Endothelial cell of umbilical vein (primary cell): ENCODE data around the gene MFN2. TPM values are rescaled to one million over a fixed set of nuclear protein-coding genes. Genes with fewer than 3 reads are reported as not detected.

Experiments
- BruUV-seq: library from RNA; stranded (reverse); fragments of 400-500 nt; replicated peaks from 2 replicates; lab custom pipeline; 2021; lab: Mats Ljungman, UMichigan
- CTCF ChIA-PET: fragments of 300-600, 350-600 bp; sonication (Branson Sonifier 250); formaldehyde crosslinking; loops from one replicate; lab custom pipeline; 2021; ENCODE audit warnings: antibody characterized with exemption, inconsistent platforms; lab: Charles Lee
- POLR2A ChIA-PET: fragments of 300-600, 350-600 bp; sonication (Branson Sonifier 250); formaldehyde crosslinking; loops from one replicate; lab custom pipeline; 2021; ENCODE audit warnings: antibody characterized with exemption, inconsistent platforms; lab: Charles Lee
- DNase-seq: peaks from one replicate; pipeline ENCODE4 v3.0.0-alpha.2; 2011; ENCODE audit warnings: low read depth, low spot score
- FAIRE-seq: peaks from 2 replicates; lab custom pipeline; 2011; peaks lifted over from hg19 to GRCh38; lab: Jason Lieb, UNC
- H2AFZ ChIP-seq: 2 replicates; pipeline ENCODE4 v1.6.0; 2012; ENCODE audit warnings: low read depth, low read length, control low read depth, inconsistent platforms
- H3K27ac ChIP-seq: 2 replicates; pipeline ENCODE4 v1.5.1; 2011; ENCODE audit warnings: low read depth, mild to moderate bottlenecking, control low read depth, low read length, moderate library complexity; ENCODE audit not compliant: insufficient read depth
- H3K27me3 ChIP-seq, 2 experiments: 2 replicates each; pipeline versions ENCODE4 v1.6.0 to v1.6.1; 2011; ENCODE audit warnings: low read length in 2 of 2, mixed read lengths in 1 of 2; ENCODE audit not compliant: control insufficient read depth in 2 of 2, insufficient read depth in 2 of 2
- H3K36me3 ChIP-seq, 2 experiments: 2 replicates in 1 of 2; 3 replicates in 1 of 2; pipeline ENCODE4 v1.5.1; 2011; ENCODE audit warnings: low read length in 2 of 2, mild to moderate bottlenecking in 1 of 2, moderate library complexity in 1 of 2; ENCODE audit not compliant: control insufficient read depth in 2 of 2, insufficient read depth in 2 of 2; ENCODE audit errors: extremely low read depth in 1 of 2
- H3K4me1 ChIP-seq: 3 replicates; pipeline ENCODE4 v1.5.1; 2011; ENCODE audit warnings: mild to moderate bottlenecking, low read length; ENCODE audit not compliant: control insufficient read depth, insufficient read depth; ENCODE audit errors: extremely low read depth
- H3K4me2 ChIP-seq: 2 replicates; pipeline ENCODE4 v1.6.1; 2011; ENCODE audit warnings: low read length, control low read depth, mixed read lengths; ENCODE audit not compliant: insufficient read depth
- H3K4me3 ChIP-seq, 3 experiments: fragments of 200-600 bp in 1 of 3; sonication (generic), shearing (Covaris generic) in 1 of 3; replicated peaks in 1 of 3; 2 replicates each; pipeline ENCODE4 v1.5.1; 2011 to 2016; ENCODE audit warnings: control low read depth in 3 of 3, low read length in 3 of 3, mild to moderate bottlenecking in 2 of 3, inconsistent platforms in 1 of 3, low read depth in 1 of 3, moderate library complexity in 1 of 3; ENCODE audit not compliant: insufficient read depth in 1 of 3
- H3K79me2 ChIP-seq: 2 replicates; pipeline ENCODE4 v1.6.0; 2012; ENCODE audit warnings: low read length, inconsistent platforms; ENCODE audit not compliant: control insufficient read depth, insufficient read depth
- H3K9ac ChIP-seq: replicated peaks from 2 replicates; pipeline ENCODE3; 2011; ENCODE audit warnings: low read length, control low read depth; ENCODE audit not compliant: insufficient read depth; ENCODE audit errors: extremely low read depth
- H3K9me1 ChIP-seq: replicated peaks from 3 replicates; pipeline ENCODE4 v1.6.0; 2011; ENCODE audit warnings: mild to moderate bottlenecking, low read length; ENCODE audit not compliant: control insufficient read depth, insufficient read depth; ENCODE audit errors: extremely low read depth
- H3K9me3 ChIP-seq: replicated peaks from 2 replicates; pipeline ENCODE4 v1.5.1; 2012; ENCODE audit warnings: low read length, inconsistent platforms; ENCODE audit not compliant: control insufficient read depth, insufficient read depth
- H4K20me1 ChIP-seq: replicated peaks from 2 replicates; pipeline ENCODE3; 2011; ENCODE audit warnings: mild to moderate bottlenecking, low read length; ENCODE audit not compliant: control insufficient read depth, insufficient read depth; ENCODE audit errors: extremely low read depth
- EZH2 ChIP-seq: IDR thresholded peaks from 2 replicates; pipeline ENCODE4 v1.6.1; 2012; ENCODE audit warnings: borderline replicate concordance, low read depth, mild to moderate bottlenecking, moderate library complexity, low read length, inconsistent platforms; ENCODE audit not compliant: severe bottlenecking
- FOS ChIP-seq: IDR thresholded peaks from 2 replicates; pipeline ENCODE4 v1.6.1; 2011; ENCODE audit warnings: mild to moderate bottlenecking, low read length, moderate library complexity, borderline replicate concordance; ENCODE audit not compliant: insufficient read depth
- GATA2 ChIP-seq: IDR thresholded peaks from 2 replicates; pipeline ENCODE4 v1.7.0; 2011; ENCODE audit warnings: low read depth, mild to moderate bottlenecking, moderate library complexity, mixed read lengths, low read length; ENCODE audit not compliant: insufficient read length, insufficient read depth
- JUN ChIP-seq: IDR thresholded peaks from 2 replicates; pipeline ENCODE4 v1.6.1; 2011; ENCODE audit warnings: borderline replicate concordance, low read depth; ENCODE audit not compliant: insufficient read length, insufficient read depth
- MAX ChIP-seq: IDR thresholded peaks from 2 replicates; pipeline ENCODE4 v1.6.1; 2011; ENCODE audit not compliant: insufficient read depth, insufficient read length
- MYC ChIP-seq: IDR thresholded peaks from one replicate; pipeline ENCODE4 v1.6.1; 2011; ENCODE audit warnings: mild to moderate bottlenecking, low read depth, low read length
- POLR2A ChIP-seq: IDR thresholded peaks from 2 replicates; pipeline ENCODE4 v1.6.1; 2012; ENCODE audit warnings: low read depth, mild to moderate bottlenecking, control low read depth, low read length
- POLR2AphosphoS5 ChIP-seq: IDR thresholded peaks from 2 replicates; pipeline ENCODE4 v1.6.1; 2012; ENCODE audit warnings: low read depth, mild to moderate bottlenecking, control low read depth, low read length, moderate library complexity; ENCODE audit not compliant: insufficient read depth
- dilution Hi-C: fragments of 300-500 bp; cut with MboI; formaldehyde crosslinking; loops from one replicate; pipeline ENCODE4 v1.15.0; 2019; ENCODE audit warnings: low sequenced_read_pairs; ENCODE audit not compliant: extremely low pct_ligation_motif_present
- intact Hi-C: fragments of 100-400 bp; cut with micrococcal nuclease; formaldehyde crosslinking; loops from one replicate; pipeline ENCODE4 v1.10.0; 2022
- polyA plus RNA-seq, 4 experiments: library from polyadenylated mRNA; depleted of rRNA in 3 of 4; stranded (reverse) in 3 of 4; unstranded in 1 of 4; fragments of >200 nt; gene quantifications; 2 replicates each; pipeline versions ENCODE4 v1.2.1 to v1.2.3, GENCODE V29; 2011 to 2012; ENCODE audit warnings: missing spikeins in 1 of 4
- total RNA-seq: library from RNA; stranded (reverse); gene quantifications from 2 replicates; pipeline ENCODE4 v1.2.3, GENCODE V29; 2021
- TF ChIP-seq, protein P1 (sequence below), 2 donors: IDR thresholded peaks; 1 replicate in 1 of 2; 2 replicates in 1 of 2; pipeline ENCODE4 v1.5.1; 2011; ENCODE audit warnings: low read length in 2 of 2, mild to moderate bottlenecking in 2 of 2, moderate library complexity in 2 of 2, control low read depth in 1 of 2, inconsistent platforms in 1 of 2, low read depth in 1 of 2; ENCODE audit not compliant: insufficient read depth in 1 of 2; ENCODE audit errors: extremely low read depth in 1 of 2

The MFN2 gene
- total and polyA plus RNA-seq, 2 donors (not counting 3 experiments of a cell fraction or from before 2014, with no cell fraction given) = 51.4 to 82.4 TPM

DNA sequence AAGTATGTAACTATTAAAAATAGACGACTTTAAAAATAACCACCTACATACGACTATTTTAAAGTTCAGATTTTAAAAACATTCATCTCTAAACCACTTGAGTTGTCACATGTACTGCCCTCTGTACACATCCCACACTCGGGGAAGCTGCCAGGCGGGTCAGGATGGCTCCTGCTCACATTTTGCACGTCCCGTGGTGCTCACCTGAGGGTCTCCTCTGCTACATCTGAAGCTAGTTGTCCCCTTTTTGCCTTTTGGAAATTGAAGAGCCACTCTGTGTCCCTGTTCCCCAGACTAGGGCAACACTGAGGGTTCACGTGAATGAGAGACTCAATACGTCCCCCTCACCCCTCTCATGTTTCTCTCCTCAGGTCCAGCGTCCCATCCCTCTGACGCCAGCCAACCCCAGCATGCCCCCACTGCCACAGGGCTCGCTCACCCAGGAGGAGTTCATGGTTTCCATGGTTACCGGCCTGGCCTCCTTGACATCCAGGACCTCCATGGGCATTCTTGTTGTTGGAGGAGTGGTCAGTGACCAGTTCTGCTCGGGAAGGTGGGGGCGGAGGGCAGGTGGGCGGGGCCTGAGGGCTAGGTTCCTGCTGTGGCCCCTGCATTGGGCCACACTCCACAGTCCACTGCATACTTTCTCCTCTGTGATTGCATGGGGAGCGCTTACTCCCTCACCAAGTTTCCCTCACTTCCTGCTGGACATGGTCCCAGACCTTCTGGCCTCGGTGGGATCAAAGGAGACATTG is 26.1 kb downstream of the MFN2 start:
- H3K4me1 ChIP-seq = no peaks in the 10 kb centered on the region
- intact Hi-C loops (no loop called here), dilution Hi-C loops (no loop called here)
- no peak for DNase-seq
- no peaks in the 10 kb centered on the region for H3K79me2 ChIP-seq
- CTCF ChIA-PET = no interaction called here
- no peaks in the 10 kb centered on the region for H3K9me1 ChIP-seq
- H3K4me3 ChIP-seq = no peak overlapping the region
- no peak overlapping the region for H2AFZ ChIP-seq
- no peaks in the 10 kb centered on the region for H3K9me3 ChIP-seq
- no peak overlapping the region for H3K4me2 ChIP-seq
- no peak overlapping the region for H3K9ac ChIP-seq
- TF ChIP-seq MYC = no peak
- no peak for TF ChIP-seq EZH2
- no peak for TF ChIP-seq POLR2AphosphoS5
- no peak for TF ChIP-seq FOS
- no peak for FAIRE-seq
- H4K20me1 ChIP-seq = no peaks in the 10 kb centered on the region
- POLR2A ChIA-PET = interaction anchor here (1.7 kb wide), 1 partner anchor 98 kb away, joined by 5 read pairs; no protein-coding TSS in a partner anchor
- BruUV-seq = no TSS peak
- no peak overlapping the region for H3K27ac ChIP-seq
- H3K27me3 ChIP-seq = no peaks in the 10 kb centered on the region
- peaks cover 24 to 68% of the 10 kb centered on the region in 2 experiments for H3K36me3 ChIP-seq

GRCh38 chr1:12007204-12007603 is 27.0 kb downstream of the MFN2 start:
- Histone ChIP-seq H3K27ac (no peak overlapping the region), H3K4me3 (no peak overlapping the region), H4K20me1 (no peaks in the 10 kb centered on the region), H3K4me1 (no peaks in the 10 kb centered on the region), H3K27me3 (no peaks in the 10 kb centered on the region), H2AFZ (no peak overlapping the region), H3K9me1 (no peaks in the 10 kb centered on the region), H3K9ac (no peak overlapping the region), H3K79me2 (no peaks in the 10 kb centered on the region), H3K36me3 (peaks cover 17 to 66% of the 10 kb centered on the region in 2 experiments), H3K9me3 (no peaks in the 10 kb centered on the region), H3K4me2 (no peak overlapping the region)
- no peak for TF ChIP-seq EZH2
- no peak for TF ChIP-seq JUN
- TF ChIP-seq, protein P1, sequence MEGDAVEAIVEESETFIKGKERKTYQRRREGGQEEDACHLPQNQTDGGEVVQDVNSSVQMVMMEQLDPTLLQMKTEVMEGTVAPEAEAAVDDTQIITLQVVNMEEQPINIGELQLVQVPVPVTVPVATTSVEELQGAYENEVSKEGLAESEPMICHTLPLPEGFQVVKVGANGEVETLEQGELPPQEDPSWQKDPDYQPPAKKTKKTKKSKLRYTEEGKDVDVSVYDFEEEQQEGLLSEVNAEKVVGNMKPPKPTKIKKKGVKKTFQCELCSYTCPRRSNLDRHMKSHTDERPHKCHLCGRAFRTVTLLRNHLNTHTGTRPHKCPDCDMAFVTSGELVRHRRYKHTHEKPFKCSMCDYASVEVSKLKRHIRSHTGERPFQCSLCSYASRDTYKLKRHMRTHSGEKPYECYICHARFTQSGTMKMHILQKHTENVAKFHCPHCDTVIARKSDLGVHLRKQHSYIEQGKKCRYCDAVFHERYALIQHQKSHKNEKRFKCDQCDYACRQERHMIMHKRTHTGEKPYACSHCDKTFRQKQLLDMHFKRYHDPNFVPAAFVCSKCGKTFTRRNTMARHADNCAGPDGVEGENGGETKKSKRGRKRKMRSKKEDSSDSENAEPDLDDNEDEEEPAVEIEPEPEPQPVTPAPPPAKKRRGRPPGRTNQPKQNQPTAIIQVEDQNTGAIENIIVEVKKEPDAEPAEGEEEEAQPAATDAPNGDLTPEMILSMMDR (IDR thresholded peaks at IDR 0.05; ENCODE audit: extremely low read depth in 1 of 2, insufficient read depth in 1 of 2, low read depth in 1 of 2, low read length in 2 of 2) = no peak
- TF ChIP-seq GATA2 = no peak
- no peak for TF ChIP-seq POLR2A
- TF ChIP-seq MAX = no peak
- no peak for TF ChIP-seq FOS
- no peak for TF ChIP-seq POLR2AphosphoS5
- no peak for TF ChIP-seq MYC
- DNase-seq (no peak), FAIRE-seq (no peak)
- intact Hi-C loops = no loop called here
- POLR2A ChIA-PET = no interaction called here
- CTCF ChIA-PET = interaction anchor here (0.6 kb wide), 2 partner anchors 146 to 715 kb away, joined by 3 to 4 read pairs; no protein-coding TSS in a partner anchor
- dilution Hi-C loops = no loop called here
- no TSS peak for BruUV-seq
